Stimulated activated CD4-positive, alpha-beta T cell treated with anti-CD3 and anti-CD28 coated beads, Interleukin-1b, Interleukin-23, amount 100 ng/mL, for 48 hours (primary cell): ENCODE results near the gene TMEM164.

ENCODE experiments used
- DNase-seq: peaks from one replicate; pipeline ENCODE4 v3.0.0-alpha.2; 2020

TMEM164 gene

DNA sequence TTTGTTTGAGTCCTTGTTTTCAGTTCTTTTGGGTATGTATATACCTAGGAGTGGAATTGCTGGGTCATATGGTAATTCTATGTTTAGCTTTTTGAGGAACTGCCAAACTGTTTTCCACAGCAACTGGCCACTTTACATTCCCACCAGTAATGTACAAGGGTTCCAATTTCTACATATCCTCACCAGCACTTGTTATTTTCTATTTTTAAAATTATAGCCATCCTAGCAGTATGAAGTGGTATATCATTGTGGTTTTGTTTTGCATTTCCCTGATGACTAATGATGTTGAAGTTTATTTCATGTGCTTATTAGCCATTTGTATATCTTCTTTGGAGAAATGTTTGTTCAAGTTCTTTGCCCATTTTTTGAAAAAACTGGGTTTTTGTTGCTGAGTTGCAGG lies 39.6 kb downstream of the TMEM164 start:
- no peak for DNase-seq

DNA sequence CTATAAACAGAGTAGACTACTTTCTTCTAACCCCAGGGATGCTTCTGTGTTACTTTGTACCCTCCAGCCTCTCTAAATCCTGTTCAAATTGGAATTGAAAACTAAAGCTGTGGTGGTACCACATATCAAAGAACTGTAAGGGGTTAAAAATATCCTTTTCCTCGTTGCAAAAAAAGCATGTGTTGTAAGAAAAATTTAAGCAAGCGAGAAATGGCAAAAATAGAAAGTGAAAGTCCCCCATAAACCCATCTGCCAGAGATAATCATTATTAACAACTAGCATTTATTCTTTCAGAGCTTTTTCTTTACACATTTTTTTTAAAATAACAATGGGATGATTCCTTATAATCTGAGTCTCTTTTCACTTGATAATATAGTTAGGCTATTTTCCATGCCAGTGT lies 40.6 kb downstream of the TMEM164 start:
- no peak for DNase-seq

GRCh38 chrX:110044346-110045249 lies 41.7 kb downstream of the TMEM164 start:
- no peak for DNase-seq

- DNase-seq: no peak
These were observed 42.5 kb downstream of the TMEM164 start for GRCh38 chrX:110045421-110045820.

DNA sequence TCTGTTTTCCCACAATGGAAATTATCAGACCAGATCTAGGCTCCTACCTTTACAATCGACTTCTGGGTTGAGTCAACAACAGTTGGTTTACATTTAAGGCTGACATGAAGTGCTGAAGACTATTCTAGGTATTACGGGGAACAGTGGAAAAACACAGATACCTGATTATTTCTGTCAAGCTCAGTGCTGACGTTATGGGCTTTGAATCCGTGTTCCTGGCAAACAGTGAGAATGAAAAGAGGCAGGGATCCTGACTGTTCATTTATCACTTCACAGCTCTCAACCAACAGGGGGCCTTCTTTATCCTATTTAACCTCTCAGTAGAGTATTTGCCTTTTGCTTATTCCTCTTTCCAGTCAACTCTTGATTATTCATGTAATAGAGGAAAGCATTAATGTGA lies 43.1 kb downstream of the TMEM164 start:
- DNase-seq: no peak

- DNase-seq: no peak
These were observed 44.1 kb downstream of the TMEM164 start for GRCh38 chrX:110046971-110047370.

- no peak for DNase-seq
These were observed 46.2 kb downstream of the TMEM164 start for GRCh38 chrX:110049096-110049495.

DNA sequence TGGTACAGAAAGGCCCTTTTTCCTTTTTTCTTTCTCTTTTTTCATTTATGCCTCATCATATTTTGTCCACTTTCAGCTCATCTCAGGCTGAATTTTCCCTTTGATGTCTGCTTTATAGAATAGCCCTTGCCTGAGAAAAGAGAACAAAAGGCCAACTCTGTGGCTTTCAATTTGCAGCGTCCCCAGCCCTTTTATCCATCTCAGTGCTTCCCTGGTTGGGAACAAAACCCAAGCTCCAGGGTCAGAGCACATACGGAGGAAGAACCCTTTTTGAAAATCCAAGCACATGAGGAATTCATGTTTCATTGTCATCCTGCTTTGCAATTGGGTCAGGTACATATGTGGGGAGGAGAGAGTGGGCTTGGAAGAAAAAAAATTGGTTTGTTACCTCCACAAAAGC lies 47.5 kb downstream of the TMEM164 start:
- no peak for DNase-seq

DNA sequence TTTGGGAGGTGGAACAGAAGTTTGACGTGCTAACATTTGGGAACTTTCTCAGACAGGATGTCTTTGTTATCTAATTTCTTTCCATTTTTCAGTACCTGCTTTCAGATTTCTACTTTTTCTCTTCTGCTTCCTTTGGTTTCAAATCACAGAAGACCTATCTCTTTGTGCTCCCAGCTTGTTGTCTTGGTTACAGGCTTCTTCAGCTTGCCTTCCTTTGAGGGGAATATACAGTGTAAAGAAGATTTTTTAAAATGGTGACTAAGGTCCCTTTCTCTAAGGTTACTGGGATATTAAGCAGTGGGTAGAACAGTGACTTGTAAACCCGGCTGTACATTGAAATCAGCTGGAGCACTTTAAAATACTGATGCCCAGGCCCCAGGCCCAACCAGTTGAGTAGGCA lies 48.0 kb downstream of the TMEM164 start:
- no peak for DNase-seq

- DNase-seq: no peak
These were observed 48.6 kb downstream of the TMEM164 start for GRCh38 chrX:110051559-110051958.

- no peak for DNase-seq
These were observed 49.4 kb downstream of the TMEM164 start for GRCh38 chrX:110052303-110052702.

DNA sequence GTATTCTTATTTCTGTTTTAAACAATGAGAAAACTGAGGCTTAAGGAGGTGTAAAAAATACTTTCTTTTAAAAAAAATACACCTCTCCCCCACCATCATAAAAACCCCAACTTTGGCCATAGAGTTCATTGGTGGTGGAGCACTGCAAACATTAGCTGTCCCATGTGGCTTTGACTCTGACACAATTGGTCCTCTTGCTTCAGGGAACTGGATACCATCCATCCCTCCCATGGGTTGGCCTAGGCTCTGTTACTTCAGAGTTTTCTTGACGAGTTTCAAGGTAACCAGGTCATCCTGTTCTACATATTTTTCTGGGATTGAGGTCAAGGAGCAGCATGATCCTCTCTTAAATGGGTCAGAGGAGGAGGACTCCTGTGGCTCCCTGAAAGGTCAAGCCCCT lies 50.5 kb downstream of the TMEM164 start:
- no peak for DNase-seq

- no peak for DNase-seq
These were observed 52.7 kb downstream of the TMEM164 start for GRCh38 chrX:110055616-110056015.

GRCh38 chrX:110056419-110056818 lies 53.5 kb downstream of the TMEM164 start:
- no peak for DNase-seq

DNA sequence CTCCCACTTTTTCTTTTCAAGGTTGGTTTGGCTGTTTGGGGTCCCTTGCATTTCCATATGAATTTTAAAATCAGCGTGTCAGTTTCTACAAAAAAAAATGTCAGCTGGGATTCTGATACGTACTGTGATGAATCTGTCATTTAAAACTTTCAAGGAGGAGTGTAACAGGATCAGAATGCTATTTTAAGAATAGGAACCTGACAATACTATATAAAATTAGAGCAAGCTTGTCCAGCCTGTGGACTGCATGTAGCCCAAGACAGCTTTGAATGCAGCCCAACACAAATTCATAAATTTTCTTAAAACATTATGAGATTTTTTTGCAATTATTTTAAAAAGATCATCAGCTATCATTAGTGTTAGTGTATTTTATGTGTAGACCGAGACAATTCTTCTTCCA lies 56.5 kb downstream of the TMEM164 start:
- DNase-seq: no peak

DNA sequence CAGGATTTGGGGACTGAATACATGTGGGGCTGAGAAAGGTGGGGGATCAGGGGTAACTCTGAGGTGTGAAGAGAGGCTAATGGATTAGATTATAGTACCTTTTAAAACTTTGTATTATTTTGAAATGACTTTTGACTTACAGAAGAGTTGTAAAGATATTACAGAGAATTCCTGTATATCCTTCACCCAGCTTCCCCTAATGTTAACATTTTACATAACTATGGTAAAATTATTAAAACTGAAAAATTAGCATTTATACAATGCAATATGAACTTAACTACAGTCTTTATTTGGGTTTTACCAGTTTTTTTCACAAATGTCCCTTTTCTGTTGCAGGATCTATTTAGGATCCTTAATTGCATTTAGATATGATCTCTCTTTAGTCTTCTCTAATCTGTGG lies 57.4 kb downstream of the TMEM164 start:
- DNase-seq: no peak

GRCh38 chrX:110060846-110061537 lies 58.1 kb downstream of the TMEM164 start:
- no peak for DNase-seq

GRCh38 chrX:110062919-110063318 lies 60.0 kb downstream of the TMEM164 start:
- no peak for DNase-seq

- no peak for DNase-seq
These were observed 63.7 kb downstream of the TMEM164 start for GRCh38 chrX:110066488-110067225.

- DNase-seq: no peak
These were observed 68.1 kb downstream of the TMEM164 start for GRCh38 chrX:110070970-110071369.

DNA sequence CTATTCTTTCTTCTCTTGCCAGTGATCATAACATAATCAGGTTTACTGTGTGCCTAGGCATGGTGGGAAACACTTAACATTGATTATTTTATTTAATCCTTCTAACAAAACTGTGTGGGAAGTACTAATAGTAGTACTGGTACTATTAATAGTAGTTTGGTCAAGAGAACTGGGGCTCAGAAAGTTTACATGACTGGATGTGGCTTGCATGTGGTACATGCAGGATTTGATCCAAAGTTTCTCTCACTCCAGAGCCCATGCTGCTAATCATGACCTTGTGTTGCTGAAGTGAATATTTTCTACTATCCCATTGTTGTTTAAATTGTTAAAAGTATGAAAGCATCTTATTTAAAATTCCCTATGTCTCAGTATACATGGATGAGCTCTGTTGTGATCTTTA lies 78.4 kb downstream of the TMEM164 start:
- DNase-seq: no peak

- DNase-seq: no peak
These were observed 78.8 kb downstream of the TMEM164 start for GRCh38 chrX:110081740-110082139.

- DNase-seq: no peak
These were observed 79.2 kb downstream of the TMEM164 start for GRCh38 chrX:110082161-110082560.
